PC-9 (cell line): Measurements from ENCODE around the gene DNM3. TPM values are rescaled to one million over a fixed set of nuclear protein-coding genes. Genes with fewer than 3 reads are reported as not detected.

Source experiments
- BruUV-seq: library from RNA; stranded (reverse); fragments of 400-500 nt; replicated peaks from 2 replicates; lab custom pipeline; 2021; lab: Mats Ljungman, UMichigan
- CTCF ChIA-PET: fragments of 300-600 bp; sonication (Branson Sonifier 250); formaldehyde crosslinking; loops from one replicate; lab custom pipeline; 2022; ENCODE audit warnings: antibody characterized with exemption; lab: Charles Lee
- POLR2A ChIA-PET: fragments of 300-600 bp; sonication (Branson Sonifier 250); formaldehyde crosslinking; loops from one replicate; lab custom pipeline; 2022; ENCODE audit warnings: antibody characterized with exemption; ENCODE audit not compliant: unreplicated experiment; lab: Charles Lee
- DNase-seq, 2 experiments: peaks; one replicate each; pipeline versions ENCODE4 v3.0.0 to v3.0.0-alpha.2; 2015 to 2022; ENCODE audit warnings: mixed read lengths in 1 of 2
- H2AFZ ChIP-seq: fragments of 200-600 bp; sonication (generic); 2 replicates; pipeline ENCODE4 v1.8.1; 2017; ENCODE audit warnings: antibody characterized with exemption
- H3F3A ChIP-seq: fragments of 200-600 bp; sonication (generic); 2 replicates; pipeline ENCODE4 v1.8.1; 2017; ENCODE audit warnings: antibody characterized with exemption, mild to moderate bottlenecking, low read depth; ENCODE audit not compliant: insufficient read depth
- H3K27ac ChIP-seq: fragments of 200-600 bp; sonication (generic); 2 replicates; pipeline ENCODE4 v1.6.1; 2016; ENCODE audit warnings: mixed run types
- H3K27me3 ChIP-seq: fragments of 200-600 bp; sonication (generic); 2 replicates; pipeline ENCODE4 v1.6.1; 2016; ENCODE audit warnings: low read depth, mixed run types; ENCODE audit not compliant: insufficient read depth
- H3K36me3 ChIP-seq: fragments of 200-600 bp; sonication (generic); 2 replicates; pipeline ENCODE4 v1.6.1; 2016; ENCODE audit warnings: low read depth, mixed run types
- H3K4me1 ChIP-seq: fragments of 200-600 bp; sonication (generic); replicated peaks from 2 replicates; pipeline ENCODE4 v1.6.1; 2016; ENCODE audit warnings: mixed run types; ENCODE audit not compliant: insufficient read depth
- H3K4me2 ChIP-seq: fragments of 200-600 bp; sonication (generic); 2 replicates; pipeline ENCODE4 v1.6.1; 2017; ENCODE audit warnings: mixed run types
- H3K4me3 ChIP-seq: fragments of 200-600 bp; sonication (generic); 2 replicates; pipeline ENCODE4 v1.6.1; 2016; ENCODE audit warnings: mixed run types
- H3K79me2 ChIP-seq: fragments of 200-600 bp; sonication (generic); 2 replicates; pipeline ENCODE4 v1.6.1; 2017; ENCODE audit warnings: low read depth, mixed run types
- H3K9me2 ChIP-seq: fragments of 200-600 bp; sonication (generic); 2 replicates; pipeline ENCODE4 v1.8.1; 2017; ENCODE audit warnings: mild to moderate bottlenecking; ENCODE audit not compliant: insufficient read depth
- H3K9me3 ChIP-seq: fragments of 200-600 bp; sonication (generic); 2 replicates; pipeline ENCODE4 v1.8.1; 2016; ENCODE audit warnings: low read depth; ENCODE audit not compliant: insufficient read depth
- H4K20me1 ChIP-seq: fragments of 200-600 bp; sonication (generic); 2 replicates; pipeline ENCODE4 v1.8.1; 2017; ENCODE audit not compliant: insufficient read depth
- EZH2 ChIP-seq: fragments of 200-600 bp; sonication (generic); IDR thresholded peaks from 2 replicates; pipeline ENCODE4 v1.8.0; 2017; ENCODE audit warnings: antibody characterized with exemption, low read depth
- intact Hi-C: fragments of 100-400 bp; cut with micrococcal nuclease; formaldehyde crosslinking; loops from one replicate; pipeline ENCODE4 v1.10.0; 2022; ENCODE audit not compliant: unreplicated experiment
- total RNA-seq: library from RNA; stranded (reverse); gene quantifications from 2 replicates; pipeline ENCODE4 v1.2.3, GENCODE V29; 2021
- TF ChIP-seq, protein P1 (sequence below): fragments of 200-600 bp; sonication (generic); conservative IDR thresholded peaks from 2 replicates; pipeline ENCODE4 v1.6.1; 2017; ENCODE audit warnings: mixed run types, antibody characterized with exemption, mild to moderate bottlenecking, moderate library complexity

Gene DNM3
- total RNA-seq, 1 experiment from 2014 or later = 1.7 TPM

DNA sequence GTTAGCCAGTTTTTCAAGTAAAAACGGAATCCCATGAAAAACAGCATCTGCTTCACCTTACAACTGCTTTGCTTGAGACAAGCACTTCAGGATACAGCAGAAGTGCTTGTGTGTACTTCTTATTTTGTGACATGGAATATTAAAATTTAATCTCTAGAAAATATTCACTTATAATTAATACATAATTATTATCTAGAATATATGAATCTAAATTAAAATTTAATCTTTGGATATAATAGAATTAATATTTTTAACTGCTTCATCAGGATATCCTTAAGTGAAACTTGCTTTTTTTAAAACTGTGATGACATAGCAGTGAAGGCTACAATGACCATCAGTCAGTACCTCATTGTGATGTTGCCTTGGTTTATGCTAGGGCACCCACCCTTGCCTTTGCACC is 430.8 kb downstream of the DNM3 start:
- ChIA-PET CTCF (no interaction called here), POLR2A (no interaction called here)
- Histone ChIP-seq H3K36me3 (no peaks in the 10 kb centered on the region), H3K27me3 (no peaks in the 10 kb centered on the region), H3K79me2 (no peaks in the 10 kb centered on the region), H3K9me2 (no peaks in the 10 kb centered on the region), H2AFZ (no peak overlapping the region), H3K4me3 (no peak overlapping the region), H3K4me1 (0 out of 2 replicates have a peak, but pooled peaks cover 8% of the 10 kb centered on the region), H3F3A (no peaks in the 10 kb centered on the region), H3K4me2 (no peak overlapping the region), H3K27ac (no peak overlapping the region), H4K20me1 (no peaks in the 10 kb centered on the region), H3K9me3 (no peaks in the 10 kb centered on the region)
- no TSS peak for BruUV-seq
- DNase-seq = no peak
- intact Hi-C loops = no loop called here
- no peak for TF ChIP-seq EZH2
- TF ChIP-seq, protein P1, sequence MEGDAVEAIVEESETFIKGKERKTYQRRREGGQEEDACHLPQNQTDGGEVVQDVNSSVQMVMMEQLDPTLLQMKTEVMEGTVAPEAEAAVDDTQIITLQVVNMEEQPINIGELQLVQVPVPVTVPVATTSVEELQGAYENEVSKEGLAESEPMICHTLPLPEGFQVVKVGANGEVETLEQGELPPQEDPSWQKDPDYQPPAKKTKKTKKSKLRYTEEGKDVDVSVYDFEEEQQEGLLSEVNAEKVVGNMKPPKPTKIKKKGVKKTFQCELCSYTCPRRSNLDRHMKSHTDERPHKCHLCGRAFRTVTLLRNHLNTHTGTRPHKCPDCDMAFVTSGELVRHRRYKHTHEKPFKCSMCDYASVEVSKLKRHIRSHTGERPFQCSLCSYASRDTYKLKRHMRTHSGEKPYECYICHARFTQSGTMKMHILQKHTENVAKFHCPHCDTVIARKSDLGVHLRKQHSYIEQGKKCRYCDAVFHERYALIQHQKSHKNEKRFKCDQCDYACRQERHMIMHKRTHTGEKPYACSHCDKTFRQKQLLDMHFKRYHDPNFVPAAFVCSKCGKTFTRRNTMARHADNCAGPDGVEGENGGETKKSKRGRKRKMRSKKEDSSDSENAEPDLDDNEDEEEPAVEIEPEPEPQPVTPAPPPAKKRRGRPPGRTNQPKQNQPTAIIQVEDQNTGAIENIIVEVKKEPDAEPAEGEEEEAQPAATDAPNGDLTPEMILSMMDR = no peak

DNA sequence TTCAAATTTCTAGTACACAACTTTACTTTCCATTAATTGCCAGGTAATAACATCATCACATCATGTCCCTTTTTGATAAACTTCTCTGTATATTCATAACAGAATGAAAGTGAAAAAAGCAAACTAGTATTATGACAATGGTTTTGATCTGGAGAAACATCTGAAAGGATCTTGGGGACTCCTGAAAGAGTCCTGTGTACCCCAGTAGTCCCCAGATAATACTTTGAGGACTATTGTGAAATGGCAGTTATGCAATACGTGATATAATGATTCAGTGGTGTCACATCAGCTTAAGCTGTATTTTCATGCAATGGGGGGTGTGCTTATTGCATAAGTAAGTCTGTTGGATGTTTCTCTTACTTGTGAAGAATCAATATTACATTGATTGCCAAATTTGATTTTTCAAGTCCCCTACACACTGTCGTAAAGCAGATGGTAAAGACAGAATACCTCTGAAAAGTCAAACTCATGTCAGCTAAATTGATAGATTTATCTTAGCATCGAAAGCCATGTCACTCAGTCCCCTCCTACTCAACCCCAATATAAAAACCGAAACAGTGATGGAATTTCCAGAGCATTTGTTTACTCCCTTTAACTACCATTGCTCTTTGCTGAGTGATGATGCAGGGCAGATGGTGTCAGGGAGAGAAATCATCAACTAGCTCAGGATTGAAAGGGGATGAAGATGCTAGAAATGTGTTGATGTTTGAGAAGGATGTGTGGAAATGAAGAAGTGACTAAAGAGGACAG is 432.5 kb downstream of the DNM3 start:
- H3K27ac ChIP-seq = no peak overlapping the region
- ChIA-PET CTCF (no interaction called here), POLR2A (no interaction called here)
- no peak overlapping the region for H3K4me2 ChIP-seq
- H4K20me1 ChIP-seq = no peaks in the 10 kb centered on the region
- no TSS peak for BruUV-seq
- no peaks in the 10 kb centered on the region for H3K36me3 ChIP-seq
- H3K4me3 ChIP-seq = no peak overlapping the region
- intact Hi-C loops = no loop called here
- no peaks in the 10 kb centered on the region for H3K79me2 ChIP-seq
- TF ChIP-seq, protein P1 = no peak
- TF ChIP-seq EZH2 = no peak
- peaks cover 16% of the 10 kb centered on the region; the same call in 1 of the 2 replicates for H3K4me1 ChIP-seq
- no peaks in the 10 kb centered on the region for H3K9me3 ChIP-seq
- no peak overlapping the region for H2AFZ ChIP-seq
- no peaks in the 10 kb centered on the region for H3K27me3 ChIP-seq
- no peaks in the 10 kb centered on the region for H3F3A ChIP-seq
- DNase-seq = no peak
- no peaks in the 10 kb centered on the region for H3K9me2 ChIP-seq

DNA sequence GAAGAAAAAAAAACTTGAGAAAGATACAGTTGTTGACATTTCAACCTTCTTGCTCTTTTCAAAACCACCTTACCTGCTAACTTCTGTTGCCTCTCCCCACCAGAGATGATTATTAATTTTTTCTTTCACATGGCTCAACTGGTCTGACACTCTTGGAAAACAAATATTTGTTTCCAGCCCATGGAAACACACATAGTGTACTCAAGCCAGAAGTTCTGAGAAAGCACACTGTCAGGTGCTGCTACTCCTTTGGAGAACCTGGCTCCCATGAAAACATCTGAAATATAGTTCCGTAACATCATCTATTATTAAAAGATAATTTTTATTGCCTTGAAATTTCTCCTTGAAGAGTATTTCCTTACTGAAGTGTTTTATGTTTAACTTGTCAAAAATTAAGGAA is 434.2 kb downstream of the DNM3 start:
- no TSS peak for BruUV-seq
- no peak overlapping the region for H3K27ac ChIP-seq
- POLR2A ChIA-PET = no interaction called here
- intact Hi-C loops = no loop called here
- no peak overlapping the region for H3K4me2 ChIP-seq
- no peaks in the 10 kb centered on the region for H4K20me1 ChIP-seq
- H3K27me3 ChIP-seq = no peaks in the 10 kb centered on the region
- H3K9me3 ChIP-seq = no peaks in the 10 kb centered on the region
- H3K36me3 ChIP-seq = no peaks in the 10 kb centered on the region
- CTCF ChIA-PET = no interaction called here
- H3F3A ChIP-seq = no peaks in the 10 kb centered on the region
- no peaks in the 10 kb centered on the region for H3K9me2 ChIP-seq
- peaks cover 8% of the 10 kb centered on the region; the same call in 1 of the 2 replicates for H3K4me1 ChIP-seq
- no peak overlapping the region for H2AFZ ChIP-seq
- no peaks in the 10 kb centered on the region for H3K79me2 ChIP-seq
- H3K4me3 ChIP-seq = no peak overlapping the region
- TF ChIP-seq, protein P1 = no peak
- no peak for TF ChIP-seq EZH2
- DNase-seq = no peak
